ENCODE data around the gene ALKBH5.

Gene ALKBH5

GRCh38 chr17:18183334-18184142 is at the start of gene ALKBH5:
Gene ALKBH5 (plus strand): TSS chr17:18183828. CDS start chr17:18184244, 416 bp downstream.
- DNase-seq = peak; percentile 100

- no peak for DNase-seq
These were observed 47.3 kb upstream of the ALKBH5 start for GRCh38 chr17:18136357-18136756.

DNA sequence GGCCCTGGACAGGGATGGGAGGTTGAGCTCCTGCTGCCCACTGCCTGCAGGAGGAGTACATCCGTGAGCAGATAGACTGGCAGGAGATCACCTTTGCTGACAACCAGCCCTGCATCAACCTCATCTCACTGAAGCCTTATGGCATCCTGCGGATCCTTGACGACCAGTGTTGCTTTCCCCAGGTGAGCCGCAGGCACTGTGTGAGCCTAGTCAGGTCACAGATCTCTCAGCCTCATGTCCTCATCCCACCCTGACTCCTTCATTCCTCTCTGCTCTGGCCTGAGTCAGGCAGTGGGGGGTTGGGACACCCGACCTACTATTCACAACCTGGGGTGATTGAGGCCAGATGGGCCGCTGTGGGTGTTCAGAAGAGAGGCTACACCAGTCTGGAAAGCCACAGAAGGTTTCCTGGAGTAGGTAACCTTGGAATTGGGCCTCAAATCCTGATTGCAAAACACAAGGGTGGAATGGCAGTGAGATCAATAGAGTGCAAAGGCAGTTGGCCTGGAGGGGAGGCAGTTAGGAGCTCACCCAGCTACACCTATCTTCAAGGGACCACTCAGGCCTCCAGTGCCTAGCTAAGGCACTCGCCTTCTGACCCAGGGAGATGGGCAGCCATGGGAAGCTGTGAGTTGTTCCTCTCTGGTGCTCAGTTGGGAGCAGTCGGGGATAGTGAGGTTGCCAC is 45.4 kb upstream of the ALKBH5 start:
- DNase-seq = no peak

DNA sequence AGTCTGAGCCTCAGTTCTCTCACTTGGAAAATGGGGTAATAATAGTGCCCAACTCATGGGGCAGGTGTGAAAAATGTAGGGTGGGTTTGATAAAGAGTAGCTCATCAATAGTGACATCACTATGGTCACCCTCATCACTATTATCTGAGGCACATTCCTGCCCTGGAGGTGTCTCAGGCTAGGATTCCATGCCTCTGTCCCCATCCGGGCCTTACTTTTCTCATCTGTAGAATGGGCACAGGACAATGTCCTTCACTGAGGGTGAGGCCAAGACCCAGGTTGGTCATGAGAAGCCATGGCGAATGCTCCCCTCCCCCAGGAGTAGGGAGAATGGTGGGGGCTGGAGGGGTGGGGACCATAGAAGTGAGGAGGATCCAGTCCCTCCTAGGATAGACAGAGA is 44.5 kb upstream of the ALKBH5 start:
- DNase-seq = no peak

DNA sequence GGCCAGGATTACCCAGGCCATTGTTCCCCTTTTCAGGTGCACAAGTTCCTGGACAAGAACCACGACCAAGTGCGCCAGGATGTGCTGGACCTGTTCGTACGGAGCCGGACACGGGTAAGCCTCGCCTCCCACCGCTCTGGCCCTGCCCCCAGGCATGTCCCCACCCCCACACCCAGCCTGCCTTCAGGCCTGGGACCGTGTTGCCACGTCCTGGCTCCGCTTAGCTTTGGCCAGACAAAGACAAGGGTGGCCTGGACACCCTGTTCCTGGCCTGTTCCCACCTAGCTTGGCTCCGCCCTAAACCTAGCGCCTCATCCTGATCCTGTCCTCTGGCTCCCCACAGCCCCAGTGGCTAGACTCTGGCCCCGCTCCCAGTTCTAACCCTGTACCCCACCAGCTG is 44.1 kb upstream of the ALKBH5 start:
- no peak for DNase-seq

DNA sequence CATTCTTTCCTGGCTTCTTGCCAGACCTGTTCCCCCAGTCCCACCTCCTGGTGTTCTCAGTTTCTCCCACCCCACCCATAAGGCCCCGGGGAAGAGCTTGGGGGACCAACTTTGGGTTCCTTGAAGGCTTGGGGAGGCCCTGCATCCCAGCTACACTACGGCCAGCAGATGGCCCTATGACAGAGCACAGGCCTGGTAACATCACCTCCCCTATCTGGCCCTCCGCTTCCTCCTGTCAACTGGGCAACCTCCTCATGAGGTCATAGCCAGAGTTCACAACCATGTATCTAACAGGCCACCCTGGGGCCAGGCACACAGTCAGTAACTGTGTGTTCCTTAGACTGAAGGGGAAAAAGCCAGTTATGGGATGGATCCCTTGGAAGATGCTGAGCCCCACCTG is 43.7 kb upstream of the ALKBH5 start:
- peak; percentile 38 for DNase-seq

DNA sequence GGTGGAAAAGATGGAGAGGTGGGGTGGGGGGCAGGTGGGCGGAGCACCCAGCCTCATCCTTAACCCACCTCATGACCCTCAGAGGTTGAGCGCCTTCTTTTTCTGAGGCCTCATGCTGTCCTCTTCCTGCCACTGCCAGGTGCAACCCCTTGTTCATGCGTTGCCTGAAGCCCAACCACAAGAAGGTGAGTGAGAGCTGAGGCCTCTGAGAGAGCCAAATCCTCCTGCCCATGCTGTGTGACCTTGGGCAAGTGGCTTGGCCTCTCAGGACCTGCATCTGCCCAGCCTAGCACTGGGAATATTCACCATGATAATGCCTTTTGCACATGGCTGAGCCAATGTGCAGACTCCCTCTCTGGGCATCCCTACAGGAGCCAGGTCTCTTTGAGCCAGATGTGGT is 43.0 kb upstream of the ALKBH5 start:
- DNase-seq = no peak

GRCh38 chr17:18141210-18141803 is 42.3 kb upstream of the ALKBH5 start:
- peak; percentile 57 for DNase-seq

- DNase-seq = no peak
These were observed 41.2 kb upstream of the ALKBH5 start for GRCh38 chr17:18142417-18142816.

- peak; percentile 22 for DNase-seq
These were observed 40.3 kb upstream of the ALKBH5 start for GRCh38 chr17:18143044-18143936.

DNA sequence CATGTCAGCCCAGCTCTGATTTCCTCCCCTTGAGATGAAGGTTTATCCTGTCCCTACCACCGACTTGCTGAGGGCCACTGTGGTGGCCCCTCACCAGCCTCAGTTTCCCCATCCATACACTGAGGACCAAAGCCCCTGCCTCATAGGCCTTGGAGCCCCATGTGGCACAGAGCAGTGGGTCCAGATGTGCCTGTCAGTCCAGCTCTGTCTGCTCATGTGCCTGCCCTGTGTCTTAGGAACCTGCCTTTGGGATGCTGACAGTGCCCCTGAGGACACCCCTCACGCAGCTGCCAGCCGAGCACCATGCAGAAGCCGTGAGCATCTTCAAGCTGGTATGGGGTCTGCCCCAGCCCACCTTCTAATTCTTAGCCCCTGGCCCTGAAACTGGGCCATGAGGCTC is 39.4 kb upstream of the ALKBH5 start:
- no peak for DNase-seq

DNA sequence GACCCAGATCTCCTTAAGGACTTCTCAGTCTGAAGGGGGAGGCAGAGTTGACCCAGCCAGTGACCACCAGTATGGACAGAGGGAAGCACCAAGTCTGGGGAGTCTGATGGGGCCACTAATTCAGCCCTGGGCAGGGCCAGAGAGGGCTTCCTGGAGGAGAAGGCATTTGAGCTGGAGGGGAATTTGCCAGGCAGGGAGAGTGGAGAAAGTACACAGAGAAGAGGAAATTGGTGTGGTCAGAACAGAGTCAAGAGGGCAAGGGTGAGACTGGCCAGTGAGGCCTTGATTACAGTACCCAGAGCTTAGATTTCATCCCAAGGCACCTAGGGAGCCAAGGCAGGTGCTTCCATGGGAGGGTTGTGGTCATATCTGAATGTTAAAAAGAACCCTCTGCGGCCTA is 38.8 kb upstream of the ALKBH5 start:
- peak; percentile 20 for DNase-seq

GRCh38 chr17:18145811-18146210 is 37.8 kb upstream of the ALKBH5 start:
- no peak for DNase-seq

- DNase-seq = no peak
These were observed 37.4 kb upstream of the ALKBH5 start for GRCh38 chr17:18146259-18146658.

GRCh38 chr17:18146980-18147379 is 36.6 kb upstream of the ALKBH5 start:
- DNase-seq = no peak

GRCh38 chr17:18148586-18148985 is 35.0 kb upstream of the ALKBH5 start:
- no peak for DNase-seq

DNA sequence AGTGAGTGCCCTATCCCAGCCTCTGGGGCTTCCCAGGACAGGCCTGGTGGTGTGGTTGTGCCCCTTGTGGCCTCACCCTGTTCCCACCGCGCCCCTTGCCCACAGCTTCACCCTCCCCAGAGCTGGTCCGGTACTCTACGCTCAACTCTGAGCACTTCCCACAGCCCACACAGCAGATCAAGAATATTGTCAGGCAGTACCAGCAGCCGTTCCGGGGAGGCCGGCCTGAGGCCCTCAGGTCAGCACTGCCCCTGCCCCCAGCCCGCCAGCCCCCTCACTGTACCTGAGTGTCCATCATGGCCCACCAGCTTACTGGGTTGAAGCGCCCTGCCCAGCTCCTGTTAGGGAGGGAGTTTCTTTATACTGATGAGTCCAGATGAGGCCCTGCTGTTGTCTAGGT is 32.3 kb upstream of the ALKBH5 start:
- DNase-seq = no peak

DNA sequence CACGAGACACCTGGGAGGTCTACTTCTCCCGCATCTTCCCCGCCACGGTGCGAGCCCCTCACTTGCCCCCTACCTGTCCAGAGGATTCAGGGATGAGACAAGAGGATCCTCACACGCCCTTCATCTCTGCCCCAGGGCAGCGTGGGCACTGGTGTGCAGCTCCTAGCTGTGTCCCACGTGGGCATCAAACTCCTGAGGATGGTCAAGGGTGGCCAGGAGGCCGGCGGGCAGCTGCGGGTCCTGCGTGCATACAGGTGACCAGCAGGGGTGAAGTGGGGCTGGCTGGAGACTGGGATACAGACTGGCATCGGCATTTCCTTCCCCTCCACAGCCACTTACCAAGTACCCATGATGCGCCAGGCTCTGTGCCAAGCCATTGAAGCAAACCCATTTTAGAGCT is 28.4 kb upstream of the ALKBH5 start:
- no peak for DNase-seq

GRCh38 chr17:18156171-18156975 is 27.3 kb upstream of the ALKBH5 start:
- peak; percentile 32 for DNase-seq

GRCh38 chr17:18156976-18157280 is 26.7 kb upstream of the ALKBH5 start:
- no peak for DNase-seq

DNA sequence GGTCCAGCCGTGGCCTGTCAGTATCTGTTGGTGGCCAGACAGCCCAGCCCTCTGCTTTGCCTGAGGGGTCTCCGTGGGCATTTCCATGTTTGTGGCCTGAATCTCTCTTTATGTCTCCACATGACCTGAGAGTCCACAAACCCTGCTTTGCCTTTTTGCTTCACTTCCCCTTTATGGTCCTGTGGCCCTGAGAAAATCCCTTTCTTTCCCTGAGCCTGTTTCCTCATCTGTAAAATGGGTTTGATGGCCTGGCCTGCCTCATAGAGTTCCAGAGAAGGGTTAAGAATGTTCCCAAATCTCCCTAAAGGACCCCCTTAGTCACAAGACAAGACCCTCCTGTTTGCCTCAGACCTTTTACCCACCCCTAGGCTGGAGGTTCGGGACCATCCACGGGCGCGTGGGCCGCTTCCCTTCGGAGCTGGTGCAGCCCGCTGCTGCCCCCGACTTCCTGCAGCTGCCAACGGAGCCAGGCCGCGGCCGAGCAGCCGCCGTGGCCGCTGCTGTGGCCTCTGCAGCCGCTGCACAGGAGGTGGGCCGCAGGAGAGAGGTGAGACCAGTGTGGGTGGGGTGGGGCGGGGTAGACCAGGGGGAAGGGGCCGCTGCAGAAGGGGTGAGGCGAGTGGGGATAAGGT is 26.2 kb upstream of the ALKBH5 start:
- DNase-seq = no peak
